ENCODE results near the gene PRPF6.

PRPF6 gene

GRCh38 chr20:64045346-64046011 is 64.5 kb downstream of the PRPF6 start:
- no peak for DNase-seq (ENCODE audit: low read depth in 1 of 2, low spot score in 1 of 2)

DNA sequence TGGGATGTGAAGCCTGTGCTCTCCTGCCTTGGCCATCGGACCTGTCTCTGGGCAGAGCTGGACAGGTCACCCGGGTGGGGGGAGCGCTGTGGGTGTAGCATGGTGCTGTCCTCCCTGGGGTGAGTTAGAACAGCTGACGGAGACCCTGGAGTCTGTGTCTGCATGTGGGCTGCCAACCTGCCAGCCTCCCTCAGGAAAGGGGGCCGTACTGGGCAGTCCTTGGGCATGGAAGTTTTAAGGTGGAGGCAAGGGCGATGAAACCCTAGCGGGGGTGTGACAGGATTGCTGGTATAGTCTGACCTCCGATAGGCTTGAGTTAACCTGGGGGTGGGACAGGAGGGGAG is 66.1 kb downstream of the PRPF6 start:
- DNase-seq (ENCODE audit: low read depth in 1 of 2, low spot score in 1 of 2) = no peak

- DNase-seq (ENCODE audit: low read depth in 1 of 2, low spot score in 1 of 2) = no peak
Measured at GRCh38 chr20:64047968-64048401, 67.1 kb downstream of the PRPF6 start.

GRCh38 chr20:64048402-64049044 is 67.6 kb downstream of the PRPF6 start:
- no peak for DNase-seq (ENCODE audit: low read depth in 1 of 2, low spot score in 1 of 2)

- DNase-seq (ENCODE audit: low read depth in 1 of 2, low spot score in 1 of 2) = no peak
Measured at GRCh38 chr20:64049060-64049877, 68.3 kb downstream of the PRPF6 start, which contains the start of gene SOX18. Gene SOX18 (minus strand): TSS chr20:64049639. CDS start chr20:64049516, 123 bp downstream.

- no peak for DNase-seq (ENCODE audit: low read depth in 1 of 2, low spot score in 1 of 2)
Measured at GRCh38 chr20:64049878-64050260, 68.9 kb downstream of the PRPF6 start.

- no peak for DNase-seq (ENCODE audit: low read depth in 1 of 2, low spot score in 1 of 2)
Measured at GRCh38 chr20:64050261-64051032, 69.5 kb downstream of the PRPF6 start.

DNA sequence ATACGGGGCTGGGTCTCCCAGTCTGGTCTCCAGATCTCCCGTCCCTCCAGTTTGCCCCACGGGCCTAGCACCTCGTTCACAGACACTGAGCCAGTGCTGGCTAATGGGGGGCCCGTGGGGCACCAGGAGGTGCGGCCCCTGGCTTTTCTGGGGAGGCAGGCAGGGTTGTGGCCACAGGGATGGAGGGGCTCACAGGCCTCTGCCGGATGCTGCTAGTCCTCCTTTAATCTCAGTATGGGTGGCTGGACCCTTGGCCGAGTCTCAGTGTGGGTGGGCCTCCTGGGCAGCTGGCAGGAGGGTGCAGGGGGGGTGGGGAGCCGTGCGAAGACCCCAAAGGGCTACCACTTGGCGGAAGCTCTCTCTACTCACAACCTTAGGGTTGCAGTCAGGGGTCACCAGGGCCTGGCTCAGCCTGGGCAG is 70.1 kb downstream of the PRPF6 start:
- DNase-seq (ENCODE audit: low read depth in 1 of 2, low spot score in 1 of 2) = no peak

DNA sequence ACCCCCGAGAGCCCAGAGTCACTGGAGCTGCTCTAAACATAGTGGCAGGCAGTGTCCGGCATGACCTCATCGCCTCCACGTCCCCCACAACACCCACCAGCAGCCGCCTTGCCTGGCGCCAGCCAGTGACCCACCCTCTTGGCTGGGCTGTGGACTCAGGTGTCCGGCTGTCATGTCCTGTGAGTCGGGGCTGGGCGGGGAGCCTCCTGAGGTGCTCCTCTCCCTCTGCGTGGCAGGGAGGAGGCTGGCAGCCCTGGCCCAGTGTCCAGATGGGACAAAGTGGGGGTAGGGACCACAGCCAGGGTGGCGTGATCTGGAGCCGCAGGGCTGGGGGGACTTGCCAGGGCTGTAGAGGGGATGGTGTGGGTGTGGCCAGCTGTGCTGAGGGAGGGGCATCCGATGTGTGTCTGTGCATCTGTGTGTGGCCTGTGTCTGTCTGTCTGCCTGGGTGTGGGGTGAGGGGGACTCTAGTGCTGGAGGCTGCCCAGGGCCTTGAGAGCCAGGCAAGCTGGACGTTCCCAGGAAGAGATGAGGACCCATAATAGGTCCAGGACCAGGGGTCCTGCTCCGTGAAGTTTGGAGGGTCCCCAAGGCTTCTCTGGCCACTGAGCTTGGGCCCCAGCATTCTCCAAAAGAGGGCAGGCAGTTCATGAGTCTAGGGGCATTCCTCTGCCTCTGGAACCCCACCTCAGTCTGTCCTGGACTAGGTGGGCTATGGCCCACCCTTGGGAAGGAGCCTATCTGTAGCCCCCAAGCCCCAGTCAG is 70.8 kb downstream of the PRPF6 start:
- no peak for DNase-seq (ENCODE audit: low read depth in 1 of 2, low spot score in 1 of 2)

- DNase-seq (ENCODE audit: low read depth in 1 of 2, low spot score in 1 of 2) = no peak
Measured at GRCh38 chr20:64052326-64052722, 71.4 kb downstream of the PRPF6 start.

GRCh38 chr20:64052987-64053840 is 72.3 kb downstream of the PRPF6 start:
- no peak for DNase-seq (ENCODE audit: low read depth in 1 of 2, low spot score in 1 of 2)

GRCh38 chr20:64053841-64054661 is 73.1 kb downstream of the PRPF6 start:
- DNase-seq (ENCODE audit: low read depth in 1 of 2, low spot score in 1 of 2) = no peak

- DNase-seq (ENCODE audit: low read depth in 1 of 2, low spot score in 1 of 2) = no peak
Measured at GRCh38 chr20:64055396-64055892, 74.5 kb downstream of the PRPF6 start.

DNA sequence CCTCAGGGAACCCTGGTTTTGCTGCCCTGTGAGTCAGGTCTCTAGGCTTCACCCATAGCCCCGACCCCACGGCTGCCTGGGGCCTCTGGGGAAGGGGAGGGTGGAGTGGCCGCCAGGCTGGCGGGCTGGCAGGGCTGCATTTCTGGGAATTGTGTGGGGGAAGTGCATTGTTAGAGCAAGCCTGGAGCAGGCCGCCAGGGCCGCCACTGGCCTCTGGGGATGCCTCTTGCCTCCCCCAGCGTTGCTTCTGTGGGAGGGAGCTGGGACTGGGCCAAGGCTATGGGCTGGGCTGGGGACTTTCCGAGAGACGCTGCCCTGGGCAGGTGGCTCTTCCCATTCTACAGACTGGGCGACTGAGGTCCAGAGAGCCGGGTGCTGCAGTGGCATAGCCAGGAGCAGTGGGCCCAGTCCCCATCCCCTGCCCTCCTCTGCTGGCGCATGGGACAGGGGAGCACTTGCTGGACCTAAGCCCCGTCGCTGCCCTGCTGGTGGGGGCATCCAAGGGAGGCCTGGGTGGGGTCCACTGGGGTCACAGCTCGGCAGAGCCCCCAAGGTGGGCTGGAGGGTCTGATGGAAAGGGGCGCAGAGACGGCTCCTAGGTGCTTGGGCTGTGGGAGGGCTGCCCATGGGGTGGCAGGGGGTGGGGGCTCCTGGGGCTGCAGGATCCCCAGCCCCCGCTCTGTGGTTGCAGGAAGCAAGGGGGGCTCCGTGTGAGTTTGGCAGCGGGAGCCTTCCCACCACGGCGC is 75.1 kb downstream of the PRPF6 start:
- no peak for DNase-seq (ENCODE audit: low read depth in 1 of 2, low spot score in 1 of 2)

GRCh38 chr20:64056639-64056888 is 75.6 kb downstream of the PRPF6 start:
- DNase-seq (ENCODE audit: low read depth in 1 of 2, low spot score in 1 of 2) = no peak

DNA sequence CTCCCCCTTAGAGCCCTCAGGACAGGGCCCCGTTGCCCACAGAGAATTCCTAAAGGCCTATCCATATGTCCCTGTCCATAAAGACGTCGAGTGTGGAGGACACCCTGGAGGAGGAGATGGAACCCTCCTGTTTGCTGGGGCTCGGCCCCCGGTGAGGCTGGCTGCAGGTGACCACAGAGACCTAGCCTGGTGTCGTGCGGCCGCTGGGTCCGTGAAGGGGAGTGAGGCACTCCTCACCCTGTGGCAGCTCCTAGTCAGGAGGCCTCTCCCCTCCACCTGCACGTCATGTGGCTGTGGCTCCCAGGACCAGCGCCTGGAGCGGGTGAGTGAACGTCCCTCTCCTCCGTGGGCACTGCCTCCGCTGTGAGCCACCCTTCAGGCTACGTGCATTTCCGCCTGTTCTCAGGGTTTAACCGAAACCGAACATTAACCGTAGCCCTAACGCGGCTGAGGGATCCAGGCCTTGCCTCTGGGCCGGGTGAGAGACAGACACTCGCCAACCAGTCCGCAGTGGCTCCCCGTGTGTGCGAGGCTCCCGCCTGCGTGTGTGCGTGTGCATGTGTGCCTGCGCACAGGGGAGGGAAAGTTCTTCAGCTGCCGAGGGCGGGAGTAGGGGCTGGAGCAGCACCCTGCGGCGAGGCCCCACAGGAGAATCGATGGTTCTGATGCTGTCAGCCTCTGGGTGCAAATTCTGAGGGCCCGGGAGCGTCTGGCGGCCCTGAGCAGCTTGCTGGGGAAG is 76.1 kb downstream of the PRPF6 start:
- no peak for DNase-seq (ENCODE audit: low read depth in 1 of 2, low spot score in 1 of 2)

Data from stimulated activated CD4-positive, alpha-beta T cell treated with anti-CD3 and anti-CD28 coated beads, Interleukin-15, amount 100 ng/mL, for 1 hour (primary cell).